Fibroblast of upper back skin (primary cell): Measurements from ENCODE around the gene COMTD1.
A peak's percentile ranks its signal among the peaks of the same experiment; 100 is the strongest.

ENCODE experiments used
- DNase-seq: peaks from one replicate; pipeline ENCODE4 v3.0.0-alpha.2; 2013

The COMTD1 gene

DNA sequence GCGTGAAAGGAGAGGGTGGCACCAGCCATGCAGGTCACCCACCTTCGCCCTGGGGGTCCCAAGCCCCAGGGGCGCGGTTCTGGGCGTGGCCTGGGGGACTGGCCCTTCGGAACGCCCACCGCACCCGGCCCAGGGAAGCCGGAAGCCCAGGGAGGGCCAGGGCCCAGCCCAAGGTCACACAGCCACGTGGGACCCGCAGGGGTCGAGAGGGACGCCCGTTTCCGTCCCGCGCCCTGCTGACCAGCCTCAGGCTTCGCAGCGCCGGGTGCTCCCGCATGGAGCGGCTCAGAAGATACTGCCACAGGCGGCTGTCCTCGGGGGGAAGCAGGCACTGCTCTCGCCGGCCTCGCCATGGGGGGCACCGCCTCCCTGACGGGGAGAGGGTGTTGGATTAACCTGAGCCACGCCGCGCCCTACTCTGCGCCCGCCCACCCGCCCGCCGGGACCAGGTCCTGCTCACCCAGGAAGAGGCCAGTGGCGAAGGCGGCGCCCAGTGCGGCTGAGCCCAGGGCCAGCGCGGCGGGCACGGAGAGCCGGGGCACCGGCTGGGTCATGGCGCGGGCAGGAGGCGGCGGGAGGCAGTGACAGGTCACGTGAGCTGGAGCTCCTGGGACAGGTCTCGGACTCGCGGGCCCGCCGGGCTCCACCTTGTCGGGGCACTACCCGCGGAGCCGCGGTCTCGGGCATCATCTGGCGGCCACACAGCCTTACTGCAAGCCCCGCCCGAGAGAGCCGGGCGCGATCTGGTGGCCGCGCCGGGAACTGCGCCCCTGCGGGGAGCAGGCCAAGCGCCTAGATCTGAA, at the start of gene COMTD1:
TSS of gene COMTD1 (minus strand) at position 583 of the 803 bp plus-strand sequence. CDS start at position 554, 29 bp downstream.
- DNase-seq, result peak; percentile 82

DNA sequence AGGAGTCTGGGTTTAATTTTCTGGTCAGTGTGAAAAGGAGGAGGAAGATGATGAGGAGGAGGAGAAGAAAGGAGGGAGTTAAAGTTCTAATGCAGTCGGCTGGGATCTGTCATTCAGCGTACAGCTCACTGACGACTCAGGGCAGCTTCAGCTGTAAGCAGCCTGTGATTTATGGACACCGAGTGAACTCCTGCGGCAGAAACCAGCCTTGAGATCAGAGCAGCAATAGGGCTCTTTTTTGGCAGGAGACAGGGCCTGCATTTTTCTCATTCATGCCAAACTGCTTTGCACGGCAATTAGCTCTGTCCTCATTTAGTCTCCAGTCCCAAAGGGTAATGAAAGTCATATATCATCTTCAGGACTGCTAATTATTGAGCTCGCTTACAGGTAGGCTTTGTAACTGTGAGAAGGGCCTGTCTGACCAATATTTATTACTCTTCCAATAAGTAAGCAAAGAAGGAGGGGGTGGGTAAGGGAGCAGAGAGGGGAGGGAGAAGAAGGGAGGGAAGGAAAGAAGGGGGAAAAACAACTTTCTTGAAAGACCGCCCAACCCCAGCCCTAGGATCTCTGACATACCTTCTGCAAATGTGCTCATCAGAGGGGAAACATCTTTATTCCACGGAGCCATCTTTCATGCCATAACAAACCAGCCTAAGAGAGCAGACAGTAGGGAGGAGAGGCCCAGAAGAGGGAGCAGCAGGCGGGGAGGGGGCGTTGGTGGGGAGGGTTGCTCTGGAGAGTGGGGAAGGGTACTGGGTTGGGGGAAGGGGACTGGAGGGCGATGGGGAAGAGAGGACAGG, 48.1 kb upstream of the COMTD1 start:
- DNase-seq, result peak; percentile 97

DNA sequence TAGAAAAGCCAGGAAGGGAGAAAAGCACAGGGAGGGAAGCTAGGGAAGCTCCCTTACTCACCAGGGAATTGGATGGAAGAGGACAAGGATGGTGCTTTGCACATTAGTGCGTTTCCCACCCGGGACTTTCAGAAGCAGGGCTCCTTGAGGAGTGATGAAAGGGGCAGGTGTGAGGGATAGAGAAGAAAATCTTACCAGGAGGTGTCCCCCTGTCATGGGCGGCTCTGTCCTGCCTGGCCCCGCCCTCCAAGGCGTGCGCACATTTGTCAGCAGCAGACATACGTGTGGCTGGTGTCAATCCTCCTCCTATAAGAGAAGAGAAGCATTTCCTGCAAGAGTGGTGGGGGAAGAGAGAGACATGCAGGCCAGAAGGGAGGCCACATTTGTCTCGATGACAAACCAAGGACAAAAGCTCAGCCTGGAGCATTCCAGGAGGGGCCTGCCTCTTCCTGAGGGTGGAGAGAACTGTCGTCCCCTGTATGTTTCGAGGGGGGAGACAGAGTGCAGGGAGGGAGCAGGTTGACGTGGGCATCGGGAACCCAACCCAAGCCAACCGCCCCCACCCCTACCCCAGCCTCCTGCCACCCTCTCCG, 47.4 kb upstream of the COMTD1 start:
- peak; percentile 40 for DNase-seq

- DNase-seq, result no peak
Observed at GRCh38 chr10:75281974-75282373, 46.2 kb upstream of the COMTD1 start.

GRCh38 chr10:75280236-75280635, 44.5 kb upstream of the COMTD1 start:
- peak; percentile 59 for DNase-seq

GRCh38 chr10:75276069-75276872, 40.5 kb upstream of the COMTD1 start:
- DNase-seq, result no peak

DNA sequence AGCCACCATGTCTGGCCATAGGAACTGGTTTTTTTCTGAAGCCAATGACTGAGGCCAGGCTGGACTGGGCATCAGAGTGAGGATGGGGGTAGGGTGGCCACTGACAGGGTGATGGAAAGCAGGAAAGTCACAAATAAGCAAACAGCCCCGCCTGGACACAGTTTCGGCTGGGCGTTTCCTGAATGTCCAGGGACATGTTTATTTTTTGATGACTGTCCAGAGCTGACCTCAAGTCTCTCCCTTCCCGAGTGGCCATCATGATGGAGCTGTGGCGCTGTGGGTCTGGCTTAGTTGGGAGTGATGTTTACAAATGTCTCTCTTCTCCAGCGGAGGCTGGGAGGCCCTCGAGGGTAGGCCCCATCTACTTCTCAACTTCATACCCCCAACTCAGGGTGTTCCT, 37.1 kb upstream of the COMTD1 start:
- DNase-seq, result no peak

DNA sequence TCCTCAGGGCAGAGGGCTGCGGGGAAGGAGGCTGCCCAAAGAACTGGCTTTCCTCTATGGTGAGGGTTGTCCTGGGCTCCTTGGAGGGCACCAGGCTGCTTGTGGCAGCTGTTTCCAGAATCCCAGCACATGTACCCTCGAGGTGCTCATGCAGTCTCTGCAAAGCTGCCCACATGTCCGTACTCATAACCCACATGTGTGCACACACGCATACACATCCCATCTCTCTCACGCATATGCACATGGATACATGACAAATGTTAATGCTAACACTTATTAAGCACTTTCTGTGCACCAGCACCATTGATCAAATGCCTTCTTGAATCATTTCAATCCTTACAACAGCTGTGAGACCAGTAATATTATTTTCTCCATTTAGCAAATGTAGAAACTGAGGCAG, 36.3 kb upstream of the COMTD1 start:
- DNase-seq, result no peak

DNA sequence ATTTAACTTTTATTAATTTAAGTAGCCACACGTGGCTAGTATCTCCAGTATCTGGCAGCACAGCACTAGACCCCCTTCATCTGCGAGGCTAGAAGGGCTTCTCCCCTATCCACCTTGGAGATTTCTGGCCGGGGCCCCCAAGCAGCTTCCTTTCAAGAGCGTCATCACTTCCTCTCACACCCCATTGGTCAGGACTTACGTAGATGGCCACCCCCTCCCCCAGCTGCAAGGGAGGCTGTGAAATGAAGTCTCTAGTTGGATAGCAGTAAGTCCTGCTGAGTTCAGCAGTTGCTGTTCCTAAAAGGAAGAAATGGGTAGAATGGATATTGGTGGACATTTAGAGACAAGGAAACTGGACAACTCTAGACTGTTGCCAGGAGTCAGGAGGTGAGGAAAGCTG, 33.8 kb upstream of the COMTD1 start:
- no peak for DNase-seq

GRCh38 chr10:75266945-75267344, 31.2 kb upstream of the COMTD1 start:
- DNase-seq, result no peak

DNA sequence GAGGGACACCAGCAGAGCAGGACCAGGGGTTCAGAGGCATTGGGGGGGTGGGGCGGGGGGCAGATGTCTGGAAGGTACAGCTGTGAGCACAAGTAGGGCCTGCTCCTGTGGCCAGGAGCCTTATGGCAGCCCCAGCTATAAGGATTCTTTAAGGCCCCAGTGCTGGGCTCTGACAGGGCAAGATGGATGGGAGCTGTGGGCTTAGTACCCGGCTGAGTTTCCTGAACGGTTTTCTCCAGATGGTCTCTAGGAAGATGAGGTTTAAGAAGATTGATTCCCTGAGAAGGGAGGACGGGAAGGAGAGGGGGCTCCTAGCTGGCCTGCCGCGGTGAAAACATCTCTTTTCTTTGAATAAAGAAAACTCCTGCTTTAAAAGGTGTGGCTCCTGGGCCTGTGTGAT, 30.1 kb upstream of the COMTD1 start:
- no peak for DNase-seq

GRCh38 chr10:75263806-75264205, 28.0 kb upstream of the COMTD1 start:
- no peak for DNase-seq

DNA sequence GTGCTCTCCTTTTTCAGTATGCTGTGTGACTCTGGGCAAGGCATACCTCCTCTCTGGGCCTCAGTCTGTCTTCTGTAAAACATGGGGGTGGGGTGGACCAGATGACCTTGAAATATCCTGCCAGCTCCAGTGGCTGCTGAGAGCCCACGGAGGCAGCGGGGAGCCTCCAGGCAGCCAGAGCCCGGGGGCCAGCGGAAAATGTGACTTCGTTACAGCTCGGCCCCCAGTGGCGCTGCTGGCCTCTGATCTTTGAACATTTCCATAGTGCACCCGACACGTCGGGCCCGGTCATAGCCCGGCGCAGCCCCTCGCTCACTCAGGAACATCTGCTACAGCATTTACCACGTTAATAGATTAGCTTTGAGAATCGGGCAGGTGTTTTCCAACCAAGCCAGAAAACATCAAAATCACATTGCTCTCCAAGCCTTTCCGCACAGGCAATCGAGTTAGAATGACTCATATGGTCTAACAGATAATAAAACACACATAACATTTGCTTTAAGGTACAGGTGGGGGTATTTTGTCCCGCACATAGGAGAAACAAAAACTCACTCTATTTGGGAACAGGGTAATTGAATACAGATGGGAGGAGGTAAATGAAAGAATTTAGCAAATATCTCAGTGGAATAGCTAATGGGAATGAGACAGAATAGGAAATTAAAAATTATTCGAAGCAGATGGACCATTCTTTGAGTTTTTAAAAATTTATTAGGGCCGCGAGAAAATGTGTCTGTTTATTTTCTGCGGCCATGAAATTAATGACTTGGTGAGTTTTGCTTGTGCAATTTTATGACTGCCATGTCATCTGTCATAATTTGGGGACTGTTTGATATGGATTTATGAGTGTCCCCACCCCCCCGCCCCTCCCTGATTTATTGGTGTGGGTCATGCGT, 26.3 kb upstream of the COMTD1 start:
- peak; percentile 19 for DNase-seq

- no peak for DNase-seq
Observed at GRCh38 chr10:75260990-75261389, 25.2 kb upstream of the COMTD1 start.

DNA sequence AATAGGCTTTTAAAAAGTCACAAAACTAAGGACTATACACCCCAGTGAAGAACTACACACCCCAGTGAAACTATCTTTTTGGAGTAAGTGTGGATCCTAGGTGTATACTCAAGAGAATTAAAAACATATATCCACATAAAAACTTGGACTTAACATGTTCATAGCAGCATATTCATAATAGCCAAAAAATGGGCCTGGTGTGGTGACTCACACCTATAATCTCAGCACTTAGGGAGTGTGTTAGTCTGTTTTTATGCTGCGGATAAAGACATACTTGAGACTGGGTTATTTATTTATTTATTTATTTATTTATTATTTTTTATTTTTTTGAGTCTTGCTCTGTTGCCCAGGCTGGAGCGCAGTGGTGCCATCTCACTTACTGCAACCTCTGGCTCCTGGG, 19.0 kb upstream of the COMTD1 start:
- no peak for DNase-seq

DNA sequence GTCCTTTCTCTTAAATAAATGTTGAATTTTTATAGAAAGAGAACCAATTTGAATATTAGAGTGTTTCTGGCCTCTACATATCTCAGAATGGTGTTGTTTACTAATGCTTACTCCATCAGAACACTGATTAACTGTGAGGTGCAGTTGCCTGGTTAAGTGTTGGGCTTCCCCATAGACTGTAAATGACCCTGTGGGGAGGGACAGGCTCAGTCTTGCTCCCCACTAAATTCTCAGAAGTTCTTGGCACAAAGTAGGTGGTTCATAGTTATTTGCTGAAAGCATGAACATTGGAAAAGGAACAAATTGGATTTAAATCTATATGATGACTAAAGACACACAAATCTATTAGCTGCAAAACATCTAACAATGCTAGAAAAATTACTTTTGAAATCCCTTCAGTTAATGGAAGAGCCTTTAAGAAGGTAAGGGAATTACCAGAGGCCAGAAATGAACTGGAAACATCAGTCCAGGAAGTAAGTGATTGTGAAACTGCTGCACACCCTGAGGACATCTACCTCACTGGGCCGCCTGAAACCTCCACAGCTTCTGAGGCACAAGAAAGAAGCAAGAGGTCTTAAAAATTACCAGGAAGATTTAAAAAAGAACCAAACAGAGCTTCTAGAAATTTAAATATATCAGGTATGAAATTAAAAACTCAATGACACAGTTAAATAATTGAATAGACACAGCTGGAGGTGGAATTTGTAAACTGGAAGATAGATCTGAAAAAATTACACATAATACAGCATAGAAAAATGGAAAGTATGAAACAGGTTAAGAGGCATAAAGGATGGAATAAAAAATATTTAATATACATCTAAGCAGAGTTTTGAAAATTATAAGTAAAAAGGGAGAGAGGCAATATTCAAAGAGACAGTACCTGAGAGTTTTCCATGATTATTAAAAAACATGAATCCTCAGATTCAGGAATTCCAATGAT, 17.8 kb upstream of the COMTD1 start:
- DNase-seq, result no peak

DNA sequence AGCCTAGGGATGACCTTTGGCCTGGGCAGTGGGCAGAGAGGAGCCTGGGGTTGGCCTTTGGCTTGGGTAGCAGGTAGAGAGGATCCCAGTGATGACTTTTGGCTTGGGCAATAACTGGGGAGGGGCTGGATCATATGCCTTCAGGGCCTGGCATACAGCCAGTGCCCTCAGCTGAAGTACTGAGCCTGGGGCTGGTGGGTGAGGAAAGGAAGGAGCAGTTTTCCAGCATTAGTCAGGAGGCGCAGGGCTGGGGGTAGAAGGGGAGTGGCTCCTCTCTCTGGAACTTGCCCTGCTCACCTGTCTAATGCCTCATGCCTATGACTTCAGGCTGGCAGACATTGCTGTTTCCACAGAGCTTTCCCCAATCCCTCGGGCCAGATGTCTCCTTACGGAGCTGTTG, 15.2 kb upstream of the COMTD1 start:
- no peak for DNase-seq

DNA sequence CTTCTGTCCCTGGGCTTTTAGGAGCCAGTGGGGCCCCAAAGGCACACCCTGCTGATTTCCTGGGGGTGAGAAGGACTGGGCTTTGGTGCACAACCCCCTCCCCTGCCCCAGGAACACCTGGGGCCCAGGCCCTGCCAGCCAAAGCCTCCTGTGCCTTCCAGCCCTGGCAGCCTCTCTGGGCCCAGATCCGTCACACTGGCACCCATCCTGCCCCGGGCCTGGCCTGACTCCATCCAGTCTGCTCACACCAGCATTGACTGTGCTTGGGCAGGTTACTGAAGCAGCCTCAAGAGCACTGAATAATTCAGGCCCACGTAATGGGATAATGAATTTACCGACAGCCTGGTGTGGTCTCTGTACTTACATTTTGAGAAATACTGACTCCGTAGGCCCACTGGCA, 12.0 kb upstream of the COMTD1 start:
- no peak for DNase-seq

GRCh38 chr10:75246506-75246905, 10.7 kb upstream of the COMTD1 start:
- DNase-seq, result no peak

- DNase-seq, result no peak
Observed at GRCh38 chr10:75245354-75246250, 9.8 kb upstream of the COMTD1 start.
